ENCODE measurements around the gene CLEC18A.

Gene CLEC18A

GRCh38 chr16:69929480-69929879 is 21.7 kb upstream of the CLEC18A start:
- DNase-seq (ENCODE audit: low read depth): no peak
- H3K4me3 ChIP-seq (ENCODE audit: control insufficient read depth, low read depth, low read length): no peak overlapping the region
- no peak for TF ChIP-seq CTCF (conservative IDR thresholded peaks at IDR 0.05; ENCODE audit: control insufficient read depth, insufficient read depth, low read depth, low read length)

DNA sequence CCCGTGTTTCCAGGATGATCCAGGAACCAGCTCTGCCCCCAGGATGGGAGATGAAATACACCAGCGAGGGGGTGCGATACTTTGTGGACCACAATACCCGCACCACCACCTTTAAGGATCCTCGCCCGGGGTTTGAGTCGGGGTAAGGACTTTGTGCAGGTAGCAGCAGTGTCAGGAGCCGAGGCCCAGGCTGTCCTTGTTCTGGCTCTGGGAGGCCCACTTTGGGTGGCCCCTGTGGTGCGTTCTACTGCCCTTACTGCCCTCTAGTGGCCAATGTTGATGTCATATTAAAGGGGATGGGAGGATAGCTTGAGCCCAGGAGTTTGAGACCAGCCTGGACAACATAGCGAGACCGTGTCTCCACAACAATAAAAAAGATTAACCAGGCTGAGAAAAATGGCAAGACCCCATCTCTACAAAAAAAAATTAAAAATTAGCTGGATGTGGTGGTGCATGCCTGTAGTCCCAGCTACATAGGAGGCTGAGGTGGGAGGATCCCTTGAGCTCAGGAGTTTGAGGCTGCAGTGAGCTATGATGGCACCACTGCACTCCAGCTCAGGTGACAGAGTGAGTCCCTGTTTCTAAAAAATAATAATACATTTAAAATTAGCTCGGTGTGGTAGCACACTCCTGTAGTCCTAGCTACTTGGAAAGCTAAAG is 20.9 kb upstream of the CLEC18A start:
- H3K4me3 ChIP-seq (ENCODE audit: control insufficient read depth, low read depth, low read length): no peak overlapping the region
- DNase-seq (ENCODE audit: low read depth): peak; percentile 69
- peak; percentile 66 for TF ChIP-seq CTCF (conservative IDR thresholded peaks at IDR 0.05; ENCODE audit: control insufficient read depth, insufficient read depth, low read depth, low read length)

DNA sequence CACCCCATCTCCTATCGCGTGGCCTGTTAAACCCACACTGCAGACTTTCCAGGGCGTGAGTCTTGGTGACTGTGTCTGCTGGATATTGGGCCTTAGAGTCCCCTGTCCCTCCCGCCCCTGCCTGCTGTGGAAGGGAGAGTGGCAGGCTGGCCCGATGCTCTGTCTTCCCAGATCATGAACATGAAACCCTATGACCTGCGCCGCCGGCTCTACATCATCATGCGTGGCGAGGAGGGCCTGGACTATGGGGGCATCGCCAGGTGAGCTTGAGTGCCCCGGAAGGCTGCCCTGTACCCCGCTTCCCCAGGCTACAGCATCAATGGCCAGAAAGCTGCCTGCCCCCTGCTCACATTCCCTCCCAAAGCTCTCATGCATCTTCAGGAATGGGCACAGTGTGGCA is 19.5 kb upstream of the CLEC18A start:
- DNase-seq (ENCODE audit: low read depth): no peak
- TF ChIP-seq CTCF (conservative IDR thresholded peaks at IDR 0.05; ENCODE audit: control insufficient read depth, insufficient read depth, low read depth, low read length): no peak
- no peak overlapping the region for H3K4me3 ChIP-seq (ENCODE audit: control insufficient read depth, low read depth, low read length)

- DNase-seq (ENCODE audit: low read depth): no peak
- no peak overlapping the region for H3K4me3 ChIP-seq (ENCODE audit: control insufficient read depth, low read depth, low read length)
- no peak for TF ChIP-seq CTCF (conservative IDR thresholded peaks at IDR 0.05; ENCODE audit: control insufficient read depth, insufficient read depth, low read depth, low read length)
Observed at GRCh38 chr16:69932228-69932627, 18.9 kb upstream of the CLEC18A start.

DNA sequence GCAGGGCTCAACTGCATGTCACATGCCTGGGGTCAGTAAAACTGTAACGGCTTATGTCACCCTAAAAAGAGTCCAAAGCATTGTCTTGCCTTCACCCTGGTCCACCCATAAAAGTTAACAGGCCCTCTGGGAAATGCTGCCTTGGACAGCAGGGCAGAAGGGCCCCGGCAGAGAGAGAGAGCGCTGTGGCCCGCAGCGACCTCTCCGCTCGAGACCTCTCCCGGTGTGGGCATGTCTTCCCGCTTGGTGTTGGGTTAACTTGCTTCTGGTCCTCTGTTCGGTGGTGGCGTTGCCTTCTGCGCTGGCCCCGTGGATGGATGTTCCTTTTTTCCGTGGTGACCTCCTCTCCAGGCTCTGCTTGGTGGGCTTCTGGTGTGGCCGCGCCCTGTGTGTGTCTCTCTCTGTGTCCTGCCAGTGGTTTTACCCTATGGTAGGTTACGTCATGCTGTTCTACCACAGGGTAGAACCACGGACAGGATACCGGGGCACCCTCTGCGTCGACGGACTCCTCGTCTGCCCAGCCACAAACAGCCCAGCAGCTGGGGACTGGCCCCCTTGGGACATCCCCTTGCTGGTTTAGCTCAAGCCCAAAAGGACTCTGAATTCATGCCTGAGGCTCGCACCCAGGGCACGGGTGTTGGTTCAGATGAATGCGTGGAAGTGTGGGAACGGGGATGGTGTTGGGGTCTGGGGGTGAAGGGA is 18.3 kb upstream of the CLEC18A start:
- no peak overlapping the region for H3K4me3 ChIP-seq (ENCODE audit: control insufficient read depth, low read depth, low read length)
- TF ChIP-seq CTCF (conservative IDR thresholded peaks at IDR 0.05; ENCODE audit: control insufficient read depth, insufficient read depth, low read depth, low read length): no peak
- no peak for DNase-seq (ENCODE audit: low read depth)

- no peak for DNase-seq (ENCODE audit: low read depth)
Observed at GRCh38 chr16:69934044-69934443, 17.1 kb upstream of the CLEC18A start.

More at GRCh38 chr16:69934044-69934443, 17.1 kb upstream of the CLEC18A start:
- no peak overlapping the region for H3K4me3 ChIP-seq (ENCODE audit: control insufficient read depth, low read depth, low read length)
- no peak for TF ChIP-seq CTCF (conservative IDR thresholded peaks at IDR 0.05; ENCODE audit: control insufficient read depth, insufficient read depth, low read depth, low read length)

All from fibroblast of mammary gland (primary cell).